ENCODE results near the gene CXCL12.

GRCh38 chr10:44364566-44364965 is 20.3 kb downstream of the CXCL12 start:
- TF ChIP-seq NFRKB (IDR thresholded peaks at IDR 0.05) (no peak), SUZ12 (IDR thresholded peaks at IDR 0.05) (no peak), ZNF384 (IDR thresholded peaks at IDR 0.05) (no peak), HDGF (IDR thresholded peaks at IDR 0.05; ENCODE audit: borderline replicate concordance) (no peak), BHLHE40 (IDR thresholded peaks at IDR 0.05; ENCODE audit: borderline replicate concordance) (no peak)

Measured in HEK293T (cell line).